ENCODE data around the gene GRP.

- TF ChIP-seq CTCF (IDR thresholded peaks at IDR 0.05 in 2 of 3, conservative IDR thresholded peaks at IDR 0.05 in 1 of 3; ENCODE audit: borderline replicate concordance in 1 of 3, insufficient read depth in 1 of 3, low read depth in 2 of 3, low read length in 2 of 3) (no peak), JUND (IDR thresholded peaks at IDR 0.05) (no peak), MAX (IDR thresholded peaks at IDR 0.05) (no peak), POLR2AphosphoS5 (IDR thresholded peaks at IDR 0.05; ENCODE audit: low read depth, low read length) (no peak), ELF1 (IDR thresholded peaks at IDR 0.05; ENCODE audit: borderline replicate concordance, low read depth) (no peak), SRF (IDR thresholded peaks at IDR 0.05; ENCODE audit: low read depth) (no peak), EGR1 (IDR thresholded peaks at IDR 0.05; ENCODE audit: low read depth) (no peak), CEBPB (IDR thresholded peaks at IDR 0.05; ENCODE audit: low read depth) (no peak), ZFX (IDR thresholded peaks at IDR 0.05) (no peak), REST (IDR thresholded peaks at IDR 0.05; ENCODE audit: low read depth) (no peak), POLR2A (IDR thresholded peaks at IDR 0.05; ENCODE audit: borderline replicate concordance, extremely low read depth, insufficient read depth, insufficient read length) (no peak), ZNF274 (IDR thresholded peaks at IDR 0.05; ENCODE audit: low read depth, low read length) (no peak), RAD21 (IDR thresholded peaks at IDR 0.05; ENCODE audit: low read depth) (no peak)
Observed at GRCh38 chr18:59177485-59177884, 42.5 kb upstream of the GRP start.
